Thyroid gland (tissue), 4 donors: ENCODE data around the gene ANKRD27.

Source experiments
- POLR2A ChIP-seq, 2 donors: fragments of 450-650 bp; IDR thresholded peaks; one replicate each; pipeline ENCODE4 v1.6.1; 2017; ENCODE audit warnings: antibody characterized with exemption in 2 of 2, mild to moderate bottlenecking in 2 of 2, moderate library complexity in 1 of 2
- TF ChIP-seq, protein P1 (sequence below), 6 experiments: fragments of 200-600 bp in 3 of 6; fragments of 450-650 bp in 3 of 6; sonication (generic) in 3 of 6; IDR thresholded peaks; one replicate each; pipeline ENCODE4 v1.5.1; 2016 to 2019; ENCODE audit warnings: antibody characterized with exemption in 6 of 6, mild to moderate bottlenecking in 2 of 6, inconsistent platforms in 1 of 6, moderate library complexity in 1 of 6

DNA sequence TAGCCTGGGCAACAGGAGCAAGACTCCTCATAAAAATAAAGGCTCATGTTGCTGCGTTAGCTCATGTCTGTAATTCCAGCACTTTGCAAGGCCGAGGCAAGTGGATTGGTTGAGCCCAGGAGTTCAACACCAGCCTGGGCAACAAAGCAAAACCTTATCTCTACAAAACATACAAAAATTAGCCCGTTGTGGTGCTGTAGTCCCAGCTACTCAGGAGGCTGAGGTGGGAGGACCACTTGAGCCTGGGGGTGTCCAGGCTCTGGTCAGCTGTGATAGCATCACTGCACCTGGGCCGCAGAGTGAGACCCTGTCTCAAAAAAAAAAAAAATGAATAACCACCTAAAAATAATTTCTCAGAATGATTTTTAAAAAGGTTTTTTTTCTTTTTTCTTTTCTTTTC lies 12.7 kb upstream of the ANKRD27 start:
- TF ChIP-seq, protein P1, sequence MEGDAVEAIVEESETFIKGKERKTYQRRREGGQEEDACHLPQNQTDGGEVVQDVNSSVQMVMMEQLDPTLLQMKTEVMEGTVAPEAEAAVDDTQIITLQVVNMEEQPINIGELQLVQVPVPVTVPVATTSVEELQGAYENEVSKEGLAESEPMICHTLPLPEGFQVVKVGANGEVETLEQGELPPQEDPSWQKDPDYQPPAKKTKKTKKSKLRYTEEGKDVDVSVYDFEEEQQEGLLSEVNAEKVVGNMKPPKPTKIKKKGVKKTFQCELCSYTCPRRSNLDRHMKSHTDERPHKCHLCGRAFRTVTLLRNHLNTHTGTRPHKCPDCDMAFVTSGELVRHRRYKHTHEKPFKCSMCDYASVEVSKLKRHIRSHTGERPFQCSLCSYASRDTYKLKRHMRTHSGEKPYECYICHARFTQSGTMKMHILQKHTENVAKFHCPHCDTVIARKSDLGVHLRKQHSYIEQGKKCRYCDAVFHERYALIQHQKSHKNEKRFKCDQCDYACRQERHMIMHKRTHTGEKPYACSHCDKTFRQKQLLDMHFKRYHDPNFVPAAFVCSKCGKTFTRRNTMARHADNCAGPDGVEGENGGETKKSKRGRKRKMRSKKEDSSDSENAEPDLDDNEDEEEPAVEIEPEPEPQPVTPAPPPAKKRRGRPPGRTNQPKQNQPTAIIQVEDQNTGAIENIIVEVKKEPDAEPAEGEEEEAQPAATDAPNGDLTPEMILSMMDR (IDR thresholded peaks at IDR 0.05), result no peak
- TF ChIP-seq POLR2A (IDR thresholded peaks at IDR 0.05), result no peak
